HEK293 (cell line): Measurements from ENCODE around the gene HLA-DOB.
A peak's percentile ranks its signal among the peaks of the same experiment; 100 is the strongest.

Experiments
- CTCF ChIA-PET: fragments of 350-600 bp; formaldehyde crosslinking; extraction: SDS; loops from one replicate; lab custom pipeline; 2021; ENCODE audit warnings: antibody characterized with exemption; lab: Yijun Ruan, JAX
- POLR2A ChIA-PET: fragments of 300-600 bp; formaldehyde crosslinking; extraction: SDS; loops from one replicate; lab custom pipeline; 2020; ENCODE audit warnings: antibody characterized with exemption, inconsistent platforms; lab: Yijun Ruan, JAX
- H3K27ac ChIP-seq: fragments of 200-500 bp; sonication (Bioruptor generic); 2 replicates; pipeline ENCODE4 v1.5.1; 2014; ENCODE audit warnings: low read depth, low read length, control low read depth, inconsistent platforms; ENCODE audit errors: extremely low read depth
- H3K36me3 ChIP-seq, 2 experiments: fragments of 200-500 bp in 1 of 2; sonication (Bioruptor generic) in 1 of 2; 1 replicate in 1 of 2; 2 replicates in 1 of 2; pipeline ENCODE4 v1.5.1; 2014 to 2017; ENCODE audit warnings: inconsistent platforms in 2 of 2, low read length in 2 of 2; ENCODE audit not compliant: control insufficient read depth in 2 of 2, insufficient read depth in 1 of 2
- H3K4me1 ChIP-seq: fragments of 200-500 bp; sonication (Bioruptor generic); 2 replicates; pipeline ENCODE4 v1.5.1; 2014; ENCODE audit warnings: mild to moderate bottlenecking, low read length, inconsistent platforms; ENCODE audit not compliant: control insufficient read depth, insufficient read depth
- H3K4me3 ChIP-seq: 2 replicates; pipeline ENCODE4 v1.5.1; 2011; ENCODE audit warnings: low read depth, mild to moderate bottlenecking, control low read depth, low read length, moderate library complexity
- H3K9me3 ChIP-seq: fragments of 200-500 bp; sonication (Bioruptor generic); 2 replicates; pipeline ENCODE4 v1.5.1; 2014; ENCODE audit warnings: low read depth, low read length, inconsistent platforms; ENCODE audit not compliant: control insufficient read depth, insufficient read depth
- HOXA7 ChIP-seq: sonication (generic); formaldehyde crosslinking; IDR thresholded peaks from 2 replicates; pipeline ENCODE4 v1.8.1; 2022; ENCODE audit warnings: missing genetic modification reagents, borderline replicate concordance
- MEIS1 ChIP-seq: sonication (generic); formaldehyde crosslinking; IDR thresholded peaks from 2 replicates; pipeline ENCODE4 v1.8.1; 2022; ENCODE audit warnings: missing genetic modification reagents, mild to moderate bottlenecking, borderline replicate concordance
- PRDM1 ChIP-seq: fragments of 450-650 bp; formaldehyde crosslinking; IDR thresholded peaks from 2 replicates; pipeline ENCODE4; 2016; ENCODE audit warnings: missing biosample characterization, missing genetic modification characterization
- SCRT1 ChIP-seq: fragments of 450-650 bp; formaldehyde crosslinking; IDR thresholded peaks from 2 replicates; pipeline ENCODE4 v1.5.1; 2016; ENCODE audit warnings: missing biosample characterization, missing genetic modification characterization, borderline replicate concordance
- ZNF155 ChIP-seq: fragments of 450-650 bp; formaldehyde crosslinking; IDR thresholded peaks from 2 replicates; pipeline ENCODE4 v1.5.1; 2016; ENCODE audit warnings: missing biosample characterization, missing genetic modification characterization
- ZNF223 ChIP-seq: fragments of 450-650 bp; formaldehyde crosslinking; IDR thresholded peaks from 2 replicates; pipeline ENCODE4 v1.5.1; 2016; ENCODE audit warnings: missing biosample characterization, missing genetic modification characterization
- ZNF391 ChIP-seq: fragments of 450-650 bp; formaldehyde crosslinking; IDR thresholded peaks from 2 replicates; pipeline ENCODE4 v1.5.1; 2016; ENCODE audit warnings: low read depth, missing biosample characterization, missing genetic modification characterization, borderline replicate concordance
- ZNF426 ChIP-seq: fragments of 450-650 bp; formaldehyde crosslinking; IDR thresholded peaks from 2 replicates; pipeline ENCODE4 v1.5.1; 2017; ENCODE audit warnings: missing biosample characterization, missing genetic modification characterization, mild to moderate bottlenecking, inconsistent platforms, moderate library complexity
- ZNF561 ChIP-seq: fragments of 450-650 bp; IDR thresholded peaks from 2 replicates; pipeline ENCODE4 v1.5.1; 2018; ENCODE audit warnings: missing biosample characterization, missing genetic modification characterization, borderline replicate concordance
- ZNF610 ChIP-seq: fragments of 450-650 bp; formaldehyde crosslinking; IDR thresholded peaks from 2 replicates; pipeline ENCODE4 v1.5.1; 2016; ENCODE audit warnings: missing biosample characterization, missing genetic modification characterization, borderline replicate concordance
- ZNF777 ChIP-seq: fragments of 450-650 bp; formaldehyde crosslinking; IDR thresholded peaks from 2 replicates; pipeline ENCODE4 v1.5.1; 2017; ENCODE audit warnings: missing biosample characterization, missing genetic modification characterization, borderline replicate concordance
- TF ChIP-seq, protein P1 (sequence below): fragments of 450-650 bp; formaldehyde crosslinking; IDR thresholded peaks from 2 replicates; pipeline ENCODE4 v1.5.1; 2016; ENCODE audit warnings: missing biosample characterization, missing genetic modification characterization
- TF ChIP-seq, protein P2 (sequence below): fragments of 450-650 bp; formaldehyde crosslinking; IDR thresholded peaks from 2 replicates; pipeline ENCODE4 v1.5.1; 2016; ENCODE audit warnings: missing biosample characterization, missing genetic modification characterization
- TF ChIP-seq, protein P3 (sequence below): fragments of 450-650 bp; formaldehyde crosslinking; IDR thresholded peaks from 2 replicates; pipeline ENCODE4 v1.5.1; 2016; ENCODE audit warnings: missing biosample characterization, missing genetic modification characterization, low read depth
- TF ChIP-seq, protein P4 (sequence below): fragments of 450-650 bp; formaldehyde crosslinking; conservative IDR thresholded peaks from 2 replicates; pipeline ENCODE4 v1.5.1; 2016; ENCODE audit warnings: low read depth, missing biosample characterization, missing genetic modification characterization
- TF ChIP-seq, protein P5 (sequence below): fragments of 450-650 bp; IDR thresholded peaks from 2 replicates; pipeline ENCODE4 v1.5.1; 2018; ENCODE audit warnings: missing biosample characterization, mild to moderate bottlenecking, missing genetic modification characterization

HLA-DOB gene

DNA sequence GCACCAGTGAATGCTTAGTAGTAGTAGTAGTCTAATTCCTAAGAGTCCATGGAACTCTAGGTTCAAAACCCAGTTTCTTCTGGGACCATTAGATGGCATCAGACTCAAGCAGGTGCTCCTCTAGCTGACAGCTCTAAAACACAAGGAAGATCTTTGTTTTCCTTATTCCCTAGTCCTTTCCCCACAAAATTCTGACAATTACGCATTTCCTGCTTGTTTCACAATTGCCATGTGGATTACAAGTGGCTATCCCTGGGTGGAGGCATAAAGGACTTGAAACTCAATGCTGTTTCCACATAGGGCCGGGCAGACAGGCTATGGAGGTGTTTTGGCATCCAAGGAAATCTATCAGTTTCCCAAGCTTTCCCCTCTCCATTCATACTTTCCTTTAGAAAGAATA lies 9.2 kb upstream of the HLA-DOB start (continued):
- TF ChIP-seq ZNF391 (tag by site-specific recombination) (no peak), PRDM1 (tag by site-specific recombination) (peak; percentile 92)
- TF ChIP-seq, all 188 proteins: peak for 4

DNA sequence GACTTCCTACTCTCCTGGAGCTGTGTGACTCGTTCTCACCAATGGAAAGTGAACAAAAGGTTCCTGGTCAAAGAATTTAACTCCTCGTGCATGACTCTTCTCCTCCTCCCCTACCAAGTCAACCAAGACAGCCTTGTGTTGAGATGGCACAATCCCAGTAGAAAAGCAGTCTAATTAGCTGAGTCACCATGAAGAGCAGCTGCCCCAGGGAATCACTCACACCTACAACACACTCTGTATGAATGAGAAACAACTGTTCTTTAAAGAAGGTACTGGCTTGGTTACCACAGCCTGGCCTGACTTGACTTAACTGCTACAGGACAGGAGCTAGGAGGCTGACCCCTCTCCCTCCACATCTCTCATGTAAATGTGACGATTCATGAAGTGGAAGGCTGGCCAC lies 2.9 kb upstream of the HLA-DOB start:
- no peaks in the 10 kb centered on the region for H3K4me1 ChIP-seq
- TF ChIP-seq ZNF777 (tag by site-specific recombination) (no peak), PRDM1 (tag by site-specific recombination) (peak; percentile 40; the same call in 1 of the 2 replicates)
- TF ChIP-seq, protein P1, sequence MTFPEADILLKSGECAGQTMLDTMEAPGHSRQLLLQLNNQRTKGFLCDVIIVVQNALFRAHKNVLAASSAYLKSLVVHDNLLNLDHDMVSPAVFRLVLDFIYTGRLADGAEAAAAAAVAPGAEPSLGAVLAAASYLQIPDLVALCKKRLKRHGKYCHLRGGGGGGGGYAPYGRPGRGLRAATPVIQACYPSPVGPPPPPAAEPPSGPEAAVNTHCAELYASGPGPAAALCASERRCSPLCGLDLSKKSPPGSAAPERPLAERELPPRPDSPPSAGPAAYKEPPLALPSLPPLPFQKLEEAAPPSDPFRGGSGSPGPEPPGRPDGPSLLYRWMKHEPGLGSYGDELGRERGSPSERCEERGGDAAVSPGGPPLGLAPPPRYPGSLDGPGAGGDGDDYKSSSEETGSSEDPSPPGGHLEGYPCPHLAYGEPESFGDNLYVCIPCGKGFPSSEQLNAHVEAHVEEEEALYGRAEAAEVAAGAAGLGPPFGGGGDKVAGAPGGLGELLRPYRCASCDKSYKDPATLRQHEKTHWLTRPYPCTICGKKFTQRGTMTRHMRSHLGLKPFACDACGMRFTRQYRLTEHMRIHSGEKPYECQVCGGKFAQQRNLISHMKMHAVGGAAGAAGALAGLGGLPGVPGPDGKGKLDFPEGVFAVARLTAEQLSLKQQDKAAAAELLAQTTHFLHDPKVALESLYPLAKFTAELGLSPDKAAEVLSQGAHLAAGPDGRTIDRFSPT = no peak
- TF ChIP-seq, protein P2, sequence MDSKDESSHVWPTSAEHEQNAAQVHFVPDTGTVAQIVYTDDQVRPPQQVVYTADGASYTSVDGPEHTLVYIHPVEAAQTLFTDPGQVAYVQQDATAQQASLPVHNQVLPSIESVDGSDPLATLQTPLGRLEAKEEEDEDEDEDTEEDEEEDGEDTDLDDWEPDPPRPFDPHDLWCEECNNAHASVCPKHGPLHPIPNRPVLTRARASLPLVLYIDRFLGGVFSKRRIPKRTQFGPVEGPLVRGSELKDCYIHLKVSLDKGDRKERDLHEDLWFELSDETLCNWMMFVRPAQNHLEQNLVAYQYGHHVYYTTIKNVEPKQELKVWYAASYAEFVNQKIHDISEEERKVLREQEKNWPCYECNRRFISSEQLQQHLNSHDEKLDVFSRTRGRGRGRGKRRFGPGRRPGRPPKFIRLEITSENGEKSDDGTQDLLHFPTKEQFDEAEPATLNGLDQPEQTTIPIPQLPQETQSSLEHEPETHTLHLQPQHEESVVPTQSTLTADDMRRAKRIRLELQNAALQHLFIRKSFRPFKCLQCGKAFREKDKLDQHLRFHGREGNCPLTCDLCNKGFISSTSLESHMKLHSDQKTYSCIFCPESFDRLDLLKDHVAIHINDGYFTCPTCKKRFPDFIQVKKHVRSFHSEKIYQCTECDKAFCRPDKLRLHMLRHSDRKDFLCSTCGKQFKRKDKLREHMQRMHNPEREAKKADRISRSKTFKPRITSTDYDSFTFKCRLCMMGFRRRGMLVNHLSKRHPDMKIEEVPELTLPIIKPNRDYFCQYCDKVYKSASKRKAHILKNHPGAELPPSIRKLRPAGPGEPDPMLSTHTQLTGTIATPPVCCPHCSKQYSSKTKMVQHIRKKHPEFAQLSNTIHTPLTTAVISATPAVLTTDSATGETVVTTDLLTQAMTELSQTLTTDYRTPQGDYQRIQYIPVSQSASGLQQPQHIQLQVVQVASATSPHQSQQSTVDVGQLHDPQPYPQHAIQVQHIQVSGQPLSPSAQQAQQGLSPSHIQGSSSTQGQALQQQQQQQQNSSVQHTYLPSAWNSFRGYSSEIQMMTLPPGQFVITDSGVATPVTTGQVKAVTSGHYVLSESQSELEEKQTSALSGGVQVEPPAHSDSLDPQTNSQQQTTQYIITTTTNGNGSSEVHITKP (tag by site-specific recombination) = peak; percentile 28; the same call in 1 of the 2 replicates
- H3K9me3 ChIP-seq = no peaks in the 10 kb centered on the region
- ChIA-PET CTCF (interaction anchor here (0.6 to 9.2 kb wide), 7 partner anchors 20 to 1670 kb away, joined by 3 to 107 read pairs (median 4); partner anchors contain the start of gene TAP2), POLR2A (no interaction called here)
- no peak overlapping the region for H3K27ac ChIP-seq
- no peak overlapping the region for H3K4me3 ChIP-seq
- H3K36me3 ChIP-seq = no peaks in the 10 kb centered on the region

DNA sequence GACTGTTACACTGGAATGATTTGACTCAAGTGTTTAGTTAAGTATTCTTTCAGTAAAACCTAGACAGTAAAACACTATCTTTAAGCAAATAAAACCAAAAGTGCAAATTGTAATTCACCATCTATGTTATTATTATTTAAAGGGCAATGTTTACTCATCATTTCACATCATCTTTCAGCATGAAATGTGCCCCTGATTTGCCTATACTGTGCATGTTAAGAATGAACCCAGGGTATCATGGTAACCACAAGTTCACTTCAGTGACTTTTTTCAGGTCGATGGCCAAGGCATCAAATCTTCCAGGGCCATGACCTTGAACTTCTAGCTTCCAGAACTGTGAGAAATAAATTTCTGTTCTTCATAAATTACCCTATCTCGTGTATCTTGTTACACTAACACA lies 2.1 kb upstream of the HLA-DOB start:
- POLR2A ChIA-PET = no interaction called here
- TF ChIP-seq, protein P3, sequence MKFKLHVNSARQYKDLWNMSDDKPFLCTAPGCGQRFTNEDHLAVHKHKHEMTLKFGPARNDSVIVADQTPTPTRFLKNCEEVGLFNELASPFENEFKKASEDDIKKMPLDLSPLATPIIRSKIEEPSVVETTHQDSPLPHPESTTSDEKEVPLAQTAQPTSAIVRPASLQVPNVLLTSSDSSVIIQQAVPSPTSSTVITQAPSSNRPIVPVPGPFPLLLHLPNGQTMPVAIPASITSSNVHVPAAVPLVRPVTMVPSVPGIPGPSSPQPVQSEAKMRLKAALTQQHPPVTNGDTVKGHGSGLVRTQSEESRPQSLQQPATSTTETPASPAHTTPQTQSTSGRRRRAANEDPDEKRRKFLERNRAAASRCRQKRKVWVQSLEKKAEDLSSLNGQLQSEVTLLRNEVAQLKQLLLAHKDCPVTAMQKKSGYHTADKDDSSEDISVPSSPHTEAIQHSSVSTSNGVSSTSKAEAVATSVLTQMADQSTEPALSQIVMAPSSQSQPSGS = no peak
- TF ChIP-seq, protein P4, sequence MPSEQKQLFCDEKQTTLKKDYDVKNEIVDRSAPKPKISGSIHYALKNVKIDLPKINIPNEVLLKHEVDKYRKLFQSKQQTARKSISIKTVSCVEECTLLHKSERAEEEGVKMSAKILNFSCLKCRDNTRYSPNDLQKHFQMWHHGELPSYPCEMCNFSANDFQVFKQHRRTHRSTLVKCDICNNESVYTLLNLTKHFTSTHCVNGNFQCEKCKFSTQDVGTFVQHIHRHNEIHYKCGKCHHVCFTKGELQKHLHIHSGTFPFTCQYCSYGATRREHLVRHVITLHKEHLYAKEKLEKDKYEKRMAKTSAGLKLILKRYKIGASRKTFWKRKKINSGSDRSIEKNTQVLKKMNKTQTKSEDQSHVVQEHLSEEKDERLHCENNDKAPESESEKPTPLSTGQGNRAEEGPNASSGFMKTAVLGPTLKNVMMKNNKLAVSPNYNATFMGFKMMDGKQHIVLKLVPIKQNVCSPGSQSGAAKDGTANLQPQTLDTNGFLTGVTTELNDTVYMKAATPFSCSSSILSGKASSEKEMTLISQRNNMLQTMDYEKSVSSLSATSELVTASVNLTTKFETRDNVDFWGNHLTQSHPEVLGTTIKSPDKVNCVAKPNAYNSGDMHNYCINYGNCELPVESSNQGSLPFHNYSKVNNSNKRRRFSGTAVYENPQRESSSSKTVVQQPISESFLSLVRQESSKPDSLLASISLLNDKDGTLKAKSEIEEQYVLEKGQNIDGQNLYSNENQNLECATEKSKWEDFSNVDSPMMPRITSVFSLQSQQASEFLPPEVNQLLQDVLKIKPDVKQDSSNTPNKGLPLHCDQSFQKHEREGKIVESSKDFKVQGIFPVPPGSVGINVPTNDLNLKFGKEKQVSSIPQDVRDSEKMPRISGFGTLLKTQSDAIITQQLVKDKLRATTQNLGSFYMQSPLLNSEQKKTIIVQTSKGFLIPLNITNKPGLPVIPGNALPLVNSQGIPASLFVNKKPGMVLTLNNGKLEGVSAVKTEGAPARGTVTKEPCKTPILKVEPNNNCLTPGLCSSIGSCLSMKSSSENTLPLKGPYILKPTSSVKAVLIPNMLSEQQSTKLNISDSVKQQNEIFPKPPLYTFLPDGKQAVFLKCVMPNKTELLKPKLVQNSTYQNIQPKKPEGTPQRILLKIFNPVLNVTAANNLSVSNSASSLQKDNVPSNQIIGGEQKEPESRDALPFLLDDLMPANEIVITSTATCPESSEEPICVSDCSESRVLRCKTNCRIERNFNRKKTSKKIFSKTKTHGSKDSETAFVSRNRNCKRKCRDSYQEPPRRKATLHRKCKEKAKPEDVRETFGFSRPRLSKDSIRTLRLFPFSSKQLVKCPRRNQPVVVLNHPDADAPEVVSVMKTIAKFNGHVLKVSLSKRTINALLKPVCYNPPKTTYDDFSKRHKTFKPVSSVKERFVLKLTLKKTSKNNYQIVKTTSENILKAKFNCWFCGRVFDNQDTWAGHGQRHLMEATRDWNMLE (tag by site-specific recombination) = no peak
- TF ChIP-seq SCRT1 = no peak
- TF ChIP-seq, protein P5, sequence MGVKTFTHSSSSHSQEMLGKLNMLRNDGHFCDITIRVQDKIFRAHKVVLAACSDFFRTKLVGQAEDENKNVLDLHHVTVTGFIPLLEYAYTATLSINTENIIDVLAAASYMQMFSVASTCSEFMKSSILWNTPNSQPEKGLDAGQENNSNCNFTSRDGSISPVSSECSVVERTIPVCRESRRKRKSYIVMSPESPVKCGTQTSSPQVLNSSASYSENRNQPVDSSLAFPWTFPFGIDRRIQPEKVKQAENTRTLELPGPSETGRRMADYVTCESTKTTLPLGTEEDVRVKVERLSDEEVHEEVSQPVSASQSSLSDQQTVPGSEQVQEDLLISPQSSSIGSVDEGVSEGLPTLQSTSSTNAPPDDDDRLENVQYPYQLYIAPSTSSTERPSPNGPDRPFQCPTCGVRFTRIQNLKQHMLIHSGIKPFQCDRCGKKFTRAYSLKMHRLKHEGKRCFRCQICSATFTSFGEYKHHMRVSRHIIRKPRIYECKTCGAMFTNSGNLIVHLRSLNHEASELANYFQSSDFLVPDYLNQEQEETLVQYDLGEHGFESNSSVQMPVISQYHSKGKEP = no peak
- no peak for TF ChIP-seq MEIS1 (CRISPR knock-in tag)
- TF ChIP-seq ZNF426 (tag by site-specific recombination) = no peak
- no peak for TF ChIP-seq ZNF155 (tag by site-specific recombination)
- no peak for TF ChIP-seq ZNF223 (tag by site-specific recombination)
- TF ChIP-seq ZNF610 (tag by site-specific recombination) = no peak
- TF ChIP-seq HOXA7 (CRISPR knock-in tag) = no peak
- TF ChIP-seq ZNF561 (tag by site-specific recombination) = no peak
- H3K4me1 ChIP-seq = no peaks in the 10 kb centered on the region
- H3K36me3 ChIP-seq = no peaks in the 10 kb centered on the region
- no peaks in the 10 kb centered on the region for H3K9me3 ChIP-seq
- CTCF ChIA-PET = interaction anchor here (0.7 to 3.0 kb wide), 2 partner anchors 49 to 168 kb away, joined by 3 to 20 read pairs; no protein-coding TSS in a partner anchor
- H3K27ac ChIP-seq = no peak overlapping the region
- H3K4me3 ChIP-seq = no peak overlapping the region
